HCT116 (cell line): ENCODE data around the gene EYA3.

Experiments
- FOSL1 ChIP-seq: IDR thresholded peaks from 2 replicates; pipeline ENCODE4 v1.6.1; 2012; ENCODE audit warnings: low read depth
- POLR2A ChIP-seq: IDR thresholded peaks from 2 replicates; pipeline ENCODE4 v1.7.0; 2011; ENCODE audit warnings: borderline replicate concordance; ENCODE audit not compliant: insufficient read depth, insufficient read length; ENCODE audit errors: extremely low read depth
- POLR2AphosphoS5 ChIP-seq: IDR thresholded peaks from 2 replicates; pipeline ENCODE4 v1.6.1; 2011; ENCODE audit warnings: mild to moderate bottlenecking, low read depth, low read length, moderate library complexity
- TCF7L2 ChIP-seq: IDR thresholded peaks from 2 replicates; pipeline ENCODE4 v1.7.0; 2011; ENCODE audit warnings: borderline replicate concordance, inconsistent platforms; ENCODE audit not compliant: insufficient read depth, insufficient read length; ENCODE audit errors: extremely low read depth
- TF ChIP-seq, protein P1 (sequence below), 3 experiments: fragments of 200-600 bp in 1 of 3; sonication (generic) in 1 of 3; IDR thresholded peaks in 2 of 3; conservative IDR thresholded peaks in 1 of 3; 2 replicates each; pipeline ENCODE4 v1.5.1; 2012 to 2017; ENCODE audit warnings: low read depth in 2 of 3, low read length in 2 of 3, antibody characterized with exemption in 1 of 3, borderline replicate concordance in 1 of 3, control low read depth in 1 of 3, mild to moderate bottlenecking in 1 of 3, mixed read lengths in 1 of 3, mixed run types in 1 of 3, moderate library complexity in 1 of 3; ENCODE audit not compliant: insufficient read depth in 1 of 3

DNA sequence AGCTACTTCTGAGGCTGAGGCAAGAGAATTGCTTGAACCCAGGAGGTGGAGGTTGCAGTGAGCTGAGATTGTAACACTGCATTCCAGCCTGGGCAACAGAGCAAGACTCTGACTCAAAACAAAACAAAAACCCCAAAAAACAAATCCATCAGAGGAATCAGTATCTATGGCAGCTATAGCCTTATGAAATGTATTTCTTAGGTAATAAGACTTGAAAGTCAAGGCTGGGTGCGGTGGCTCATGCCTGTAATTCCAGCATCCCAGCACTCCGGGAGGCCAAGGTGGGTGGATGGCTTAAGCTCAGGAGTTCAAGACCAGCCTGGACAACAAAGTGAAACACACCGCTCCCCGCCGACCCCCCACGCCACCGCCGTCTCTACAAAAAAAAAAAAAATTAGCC, 31.1 kb upstream of the EYA3 start:
- TF ChIP-seq, protein P1, sequence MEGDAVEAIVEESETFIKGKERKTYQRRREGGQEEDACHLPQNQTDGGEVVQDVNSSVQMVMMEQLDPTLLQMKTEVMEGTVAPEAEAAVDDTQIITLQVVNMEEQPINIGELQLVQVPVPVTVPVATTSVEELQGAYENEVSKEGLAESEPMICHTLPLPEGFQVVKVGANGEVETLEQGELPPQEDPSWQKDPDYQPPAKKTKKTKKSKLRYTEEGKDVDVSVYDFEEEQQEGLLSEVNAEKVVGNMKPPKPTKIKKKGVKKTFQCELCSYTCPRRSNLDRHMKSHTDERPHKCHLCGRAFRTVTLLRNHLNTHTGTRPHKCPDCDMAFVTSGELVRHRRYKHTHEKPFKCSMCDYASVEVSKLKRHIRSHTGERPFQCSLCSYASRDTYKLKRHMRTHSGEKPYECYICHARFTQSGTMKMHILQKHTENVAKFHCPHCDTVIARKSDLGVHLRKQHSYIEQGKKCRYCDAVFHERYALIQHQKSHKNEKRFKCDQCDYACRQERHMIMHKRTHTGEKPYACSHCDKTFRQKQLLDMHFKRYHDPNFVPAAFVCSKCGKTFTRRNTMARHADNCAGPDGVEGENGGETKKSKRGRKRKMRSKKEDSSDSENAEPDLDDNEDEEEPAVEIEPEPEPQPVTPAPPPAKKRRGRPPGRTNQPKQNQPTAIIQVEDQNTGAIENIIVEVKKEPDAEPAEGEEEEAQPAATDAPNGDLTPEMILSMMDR (IDR thresholded peaks at IDR 0.05 in 2 of 3, conservative IDR thresholded peaks at IDR 0.05 in 1 of 3; ENCODE audit: borderline replicate concordance in 1 of 3, insufficient read depth in 1 of 3, low read depth in 2 of 3, low read length in 2 of 3), result no peak
- TF ChIP-seq POLR2A (no peak), POLR2AphosphoS5 (no peak), FOSL1 (no peak), TCF7L2 (no peak)
